GM12892 (cell line): ENCODE results near the gene NPAS3.

Experiments
- POLR2A ChIP-seq: IDR thresholded peaks from 2 replicates; pipeline ENCODE4 v1.6.1; 2011; ENCODE audit warnings: low read depth, low read length, control low read depth
- POLR2AphosphoS5 ChIP-seq: IDR thresholded peaks from 2 replicates; pipeline ENCODE4 v1.6.1; 2011; ENCODE audit warnings: low read depth, low read length, control low read depth
- TAF1 ChIP-seq: IDR thresholded peaks from 2 replicates; pipeline ENCODE4 v1.6.1; 2011; ENCODE audit warnings: low read depth, mild to moderate bottlenecking, control low read depth, low read length, borderline replicate concordance

DNA sequence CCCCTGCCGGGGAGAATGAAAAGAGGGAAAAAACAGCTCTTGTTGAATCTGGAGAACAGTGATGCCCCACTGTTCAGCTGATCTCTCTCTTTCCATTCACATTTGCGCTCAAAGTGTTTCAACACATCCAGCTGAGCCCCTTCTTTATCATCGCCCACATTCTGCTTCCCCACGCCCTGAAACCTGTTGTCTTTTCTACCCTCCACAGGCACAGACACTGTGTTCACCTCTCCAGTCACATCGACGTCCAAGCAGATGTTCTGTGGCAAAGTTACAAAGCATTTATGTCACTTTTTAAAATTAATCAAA is 673.5 kb downstream of the NPAS3 start:
- TF ChIP-seq TAF1 (no peak), POLR2A (no peak), POLR2AphosphoS5 (no peak)
